Skeletal muscle cell (primary cell): Measurements from ENCODE around the gene TCFL5.

Experiments used
- DNase-seq: peaks from one replicate; pipeline ENCODE4 v3.0.0-alpha.2; 2010; ENCODE audit warnings: low read depth
- H3K4me3 ChIP-seq: 2 replicates; pipeline ENCODE4 v1.5.1; 2011; ENCODE audit warnings: low read depth, mild to moderate bottlenecking, control low read depth, low read length, moderate library complexity

Gene TCFL5

DNA sequence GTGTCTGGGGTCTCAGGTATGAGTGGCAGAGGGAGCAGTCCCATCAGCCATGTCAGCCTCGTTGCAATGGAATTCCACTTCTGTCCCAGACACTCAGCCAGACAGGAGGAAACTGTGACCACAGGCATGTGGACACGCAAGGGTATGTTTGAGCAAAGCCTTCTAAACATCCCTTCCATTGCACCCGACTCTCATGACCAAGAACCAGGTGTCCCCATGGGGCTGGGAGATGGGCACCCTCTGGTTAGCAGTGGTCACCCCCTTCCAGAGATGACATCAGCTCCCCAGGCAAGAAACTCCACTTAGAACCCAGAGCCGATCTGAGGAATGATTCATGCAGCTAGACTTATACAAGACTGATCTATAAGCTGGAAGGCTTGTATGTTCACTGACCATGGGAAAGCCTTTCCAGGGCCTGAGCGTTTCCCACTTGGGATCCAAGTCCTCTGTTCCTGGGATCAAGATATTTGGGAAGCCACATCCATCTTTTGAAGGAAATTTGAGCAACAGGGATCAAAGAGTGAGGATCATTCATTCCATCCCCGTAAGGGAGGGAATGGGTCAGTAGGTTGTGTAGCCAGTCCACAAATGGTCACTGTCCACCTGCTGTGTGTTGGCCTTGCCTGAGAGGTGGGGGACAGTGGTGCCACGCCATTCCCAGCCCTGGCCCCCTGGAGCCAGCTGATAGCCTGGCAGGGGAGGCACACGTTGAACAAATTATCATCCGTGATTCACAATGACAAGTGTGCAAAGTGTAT lies 69.3 kb downstream of the TCFL5 start:
- no peak for DNase-seq
- no peak overlapping the region for H3K4me3 ChIP-seq

DNA sequence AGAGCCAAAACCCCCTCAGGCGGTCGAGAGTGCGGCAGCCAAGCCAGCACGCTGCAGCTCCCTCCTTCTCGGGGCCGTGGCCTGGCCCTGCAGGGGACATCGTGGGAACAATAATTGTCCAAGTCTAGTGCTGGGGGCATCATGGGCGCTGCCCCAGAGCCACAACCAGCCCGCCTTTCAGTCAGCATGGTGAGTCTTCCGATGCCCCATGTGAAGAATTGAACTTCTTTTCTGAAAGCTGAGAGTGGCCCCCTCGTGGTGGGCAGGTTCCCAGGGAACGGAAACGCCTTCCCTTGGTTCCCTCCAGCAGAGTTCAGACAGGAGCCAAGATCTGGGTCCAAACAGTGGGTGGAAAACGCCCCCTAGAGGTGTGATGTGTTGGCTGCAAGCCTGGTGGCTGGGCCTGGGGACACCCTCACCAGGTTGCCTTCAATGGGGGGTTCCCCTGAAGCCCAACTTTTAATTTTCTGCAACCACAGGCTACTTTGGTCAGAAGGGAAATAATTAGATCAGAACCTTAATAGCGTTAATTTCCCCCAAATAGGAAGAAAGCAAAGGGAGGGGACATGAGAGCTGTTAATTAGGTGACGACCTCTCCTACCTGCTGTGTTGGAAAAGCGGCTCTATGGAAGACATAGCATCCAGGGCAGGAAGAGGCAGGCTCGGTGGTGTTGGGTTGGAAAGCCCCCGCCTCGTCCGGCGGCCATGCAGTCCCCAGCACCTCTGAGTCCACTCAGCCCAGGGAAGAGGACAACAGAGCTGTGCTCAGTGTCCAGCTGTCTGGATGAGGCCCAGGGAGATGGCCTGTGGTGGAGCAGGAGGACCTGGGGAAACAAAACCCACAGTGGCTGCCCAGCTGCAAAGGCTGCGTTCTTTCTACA lies 70.1 kb downstream of the TCFL5 start:
- H3K4me3 ChIP-seq, result no peak overlapping the region
- DNase-seq, result peak; percentile 48
